IPS-15b (cell line): Measurements from ENCODE around the gene NEGR1.

Experiments used
- H3K27me3 ChIP-seq: one replicate; pipeline ENCODE4 v1.6.1; 2013; ENCODE audit warnings: low read length; ENCODE audit not compliant: control insufficient read depth, insufficient read depth
- H3K36me3 ChIP-seq: one replicate; pipeline ENCODE4 v1.6.1; 2013; ENCODE audit warnings: low read length; ENCODE audit not compliant: control insufficient read depth, insufficient read depth
- H3K4me1 ChIP-seq: one replicate; pipeline ENCODE4 v1.6.1; 2013; ENCODE audit warnings: mild to moderate bottlenecking, low read length; ENCODE audit not compliant: control insufficient read depth, insufficient read depth
- H3K4me3 ChIP-seq: one replicate; pipeline ENCODE4 v1.5.1; 2013; ENCODE audit warnings: low read depth, low read length
- H3K9ac ChIP-seq: one replicate; pipeline ENCODE4 v1.6.1; 2013; ENCODE audit warnings: low read depth, mild to moderate bottlenecking, low read length
- H3K9me3 ChIP-seq: one replicate; pipeline ENCODE4 v1.6.1; 2013; ENCODE audit warnings: mild to moderate bottlenecking, low read length; ENCODE audit not compliant: control insufficient read depth, insufficient read depth

The NEGR1 gene

GRCh38 chr1:71762514-71763255 lies 519.7 kb downstream of the NEGR1 start:
- no peaks in the 10 kb centered on the region for H3K36me3 ChIP-seq
- H3K9me3 ChIP-seq = no peaks in the 10 kb centered on the region
- H3K4me3 ChIP-seq = no peak overlapping the region
- H3K9ac ChIP-seq = no peak overlapping the region
- no peaks in the 10 kb centered on the region for H3K27me3 ChIP-seq
- H3K4me1 ChIP-seq = no peaks in the 10 kb centered on the region

GRCh38 chr1:71755441-71755840 lies 526.9 kb downstream of the NEGR1 start:
- H3K36me3 ChIP-seq = no peaks in the 10 kb centered on the region
- no peaks in the 10 kb centered on the region for H3K9me3 ChIP-seq
- no peak overlapping the region for H3K9ac ChIP-seq
- no peaks in the 10 kb centered on the region for H3K27me3 ChIP-seq
- H3K4me1 ChIP-seq = peaks cover 3% of the 10 kb centered on the region
- no peak overlapping the region for H3K4me3 ChIP-seq

GRCh38 chr1:71753746-71754145 lies 528.6 kb downstream of the NEGR1 start:
- H3K4me3 ChIP-seq = no peak overlapping the region
- H3K9me3 ChIP-seq = no peaks in the 10 kb centered on the region
- H3K27me3 ChIP-seq = no peaks in the 10 kb centered on the region
- H3K36me3 ChIP-seq = no peaks in the 10 kb centered on the region
- no peak overlapping the region for H3K9ac ChIP-seq
- H3K4me1 ChIP-seq = peaks cover 3% of the 10 kb centered on the region

- H3K9ac ChIP-seq = no peak overlapping the region
- no peaks in the 10 kb centered on the region for H3K9me3 ChIP-seq
- no peaks in the 10 kb centered on the region for H3K4me1 ChIP-seq
- no peak overlapping the region for H3K4me3 ChIP-seq
- H3K27me3 ChIP-seq = no peaks in the 10 kb centered on the region
- H3K36me3 ChIP-seq = no peaks in the 10 kb centered on the region
These were observed 537.0 kb downstream of the NEGR1 start for GRCh38 chr1:71745326-71745725.

- Histone ChIP-seq H3K9ac (no peak overlapping the region), H3K36me3 (no peaks in the 10 kb centered on the region), H3K4me1 (no peaks in the 10 kb centered on the region), H3K4me3 (no peak overlapping the region), H3K27me3 (no peaks in the 10 kb centered on the region), H3K9me3 (no peaks in the 10 kb centered on the region)
These were observed 538.5 kb downstream of the NEGR1 start for GRCh38 chr1:71743862-71744261.

GRCh38 chr1:71738910-71739309 lies 543.4 kb downstream of the NEGR1 start:
- Histone ChIP-seq H3K9ac (no peak overlapping the region), H3K4me3 (no peak overlapping the region), H3K27me3 (no peaks in the 10 kb centered on the region), H3K36me3 (no peaks in the 10 kb centered on the region), H3K9me3 (no peaks in the 10 kb centered on the region), H3K4me1 (peaks cover 11% of the 10 kb centered on the region)

- Histone ChIP-seq H3K27me3 (no peaks in the 10 kb centered on the region), H3K4me3 (no peak overlapping the region), H3K9ac (no peak overlapping the region), H3K4me1 (peaks cover 11% of the 10 kb centered on the region), H3K9me3 (no peaks in the 10 kb centered on the region), H3K36me3 (no peaks in the 10 kb centered on the region)
These were observed 544.1 kb downstream of the NEGR1 start for GRCh38 chr1:71738256-71738655.

- Histone ChIP-seq H3K27me3 (no peaks in the 10 kb centered on the region), H3K36me3 (no peaks in the 10 kb centered on the region), H3K9me3 (no peaks in the 10 kb centered on the region), H3K4me3 (no peak overlapping the region), H3K9ac (no peak overlapping the region), H3K4me1 (peaks cover 14% of the 10 kb centered on the region)
These were observed 544.6 kb downstream of the NEGR1 start for GRCh38 chr1:71737768-71738167.

GRCh38 chr1:71733121-71733520 lies 549.2 kb downstream of the NEGR1 start:
- Histone ChIP-seq H3K4me1 (peaks cover 11% of the 10 kb centered on the region), H3K36me3 (no peaks in the 10 kb centered on the region), H3K27me3 (no peaks in the 10 kb centered on the region), H3K9me3 (no peaks in the 10 kb centered on the region), H3K4me3 (no peak overlapping the region), H3K9ac (no peak overlapping the region)

- H3K9ac ChIP-seq = no peak overlapping the region
- H3K27me3 ChIP-seq = no peaks in the 10 kb centered on the region
- H3K9me3 ChIP-seq = no peaks in the 10 kb centered on the region
- no peaks in the 10 kb centered on the region for H3K36me3 ChIP-seq
- no peaks in the 10 kb centered on the region for H3K4me1 ChIP-seq
- no peak overlapping the region for H3K4me3 ChIP-seq
These were observed 560.8 kb downstream of the NEGR1 start for GRCh38 chr1:71721532-71721931.

GRCh38 chr1:71719330-71719729 lies 563.0 kb downstream of the NEGR1 start:
- H3K9me3 ChIP-seq = no peaks in the 10 kb centered on the region
- no peak overlapping the region for H3K4me3 ChIP-seq
- H3K27me3 ChIP-seq = no peaks in the 10 kb centered on the region
- no peak overlapping the region for H3K9ac ChIP-seq
- no peaks in the 10 kb centered on the region for H3K36me3 ChIP-seq
- H3K4me1 ChIP-seq = no peaks in the 10 kb centered on the region

GRCh38 chr1:71717186-71717585 lies 565.2 kb downstream of the NEGR1 start:
- H3K4me1 ChIP-seq = no peaks in the 10 kb centered on the region
- H3K4me3 ChIP-seq = no peak overlapping the region
- no peaks in the 10 kb centered on the region for H3K27me3 ChIP-seq
- no peaks in the 10 kb centered on the region for H3K36me3 ChIP-seq
- no peaks in the 10 kb centered on the region for H3K9me3 ChIP-seq
- no peak overlapping the region for H3K9ac ChIP-seq
